ENCODE data around the gene DDX50. TPM values are rescaled to one million over a fixed set of nuclear protein-coding genes. Genes with fewer than 3 reads are reported as not detected.
"Not testable (repeated sequence)": the region's sequence is repeated elsewhere in the genome, so short reads cannot be mapped to it uniquely, and the experiment has no call there.

DDX50 gene
- total RNA-seq, 2 donors from 2014 or later, result 17.5 to 17.9 TPM

DNA sequence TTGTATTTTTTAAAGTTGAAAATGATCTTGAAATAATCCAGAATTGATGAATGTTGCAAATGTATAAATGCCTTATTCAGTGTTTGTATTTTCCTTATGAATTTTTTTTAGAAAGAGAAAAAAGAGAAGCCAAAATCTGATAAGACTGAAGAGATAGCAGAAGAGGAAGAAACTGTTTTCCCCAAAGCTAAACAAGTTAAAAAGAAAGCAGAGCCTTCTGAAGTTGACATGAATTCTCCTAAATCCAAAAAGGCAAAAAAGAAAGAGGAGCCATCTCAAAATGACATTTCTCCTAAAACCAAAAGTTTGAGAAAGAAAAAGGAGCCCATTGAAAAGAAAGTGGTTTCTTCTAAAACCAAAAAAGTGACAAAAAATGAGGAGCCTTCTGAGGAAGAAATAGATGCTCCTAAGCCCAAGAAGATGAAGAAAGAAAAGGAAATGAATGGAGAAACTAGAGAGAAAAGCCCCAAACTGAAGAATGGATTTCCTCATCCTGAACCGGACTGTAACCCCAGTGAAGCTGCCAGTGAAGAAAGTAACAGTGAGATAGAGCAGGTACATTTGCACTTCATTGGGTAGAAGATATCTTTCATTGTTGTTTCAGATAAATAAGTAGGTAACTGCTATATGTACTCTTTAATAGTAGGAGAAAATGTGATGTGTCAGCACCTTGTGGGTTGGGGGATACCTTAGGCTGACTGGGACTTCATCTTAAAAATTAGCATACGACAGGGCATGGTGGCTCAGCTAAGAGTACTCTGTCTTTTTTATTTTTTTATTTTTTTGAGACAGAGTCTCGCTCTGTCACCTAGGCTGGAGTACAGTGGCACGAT is 58.8 kb downstream of the DDX50 start:
- intact Hi-C loops (cut with DNase I, micrococcal nuclease), result no loop called here
- DNase-seq (no peak), ATAC-seq (no peak)

DNA sequence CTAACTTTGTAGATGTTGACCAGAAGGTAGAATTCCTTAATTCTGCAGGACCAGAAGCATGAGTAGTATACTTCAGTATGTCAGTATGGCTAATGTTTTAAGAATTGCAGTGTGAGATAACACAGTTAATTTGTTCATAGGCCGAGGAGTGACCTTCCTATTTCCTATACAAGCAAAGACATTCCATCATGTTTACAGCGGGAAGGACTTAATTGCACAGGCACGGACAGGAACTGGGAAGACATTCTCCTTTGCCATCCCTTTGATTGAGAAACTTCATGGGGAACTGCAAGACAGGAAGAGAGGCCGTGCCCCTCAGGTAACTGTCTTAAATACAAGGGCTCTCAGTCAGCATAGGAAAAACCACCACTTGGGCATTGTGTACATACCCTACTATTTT is 62.0 kb downstream of the DDX50 start:
- intact Hi-C loops (cut with DNase I, micrococcal nuclease), result no loop called here
- ATAC-seq (no peak), DNase-seq (no peak)

DNA sequence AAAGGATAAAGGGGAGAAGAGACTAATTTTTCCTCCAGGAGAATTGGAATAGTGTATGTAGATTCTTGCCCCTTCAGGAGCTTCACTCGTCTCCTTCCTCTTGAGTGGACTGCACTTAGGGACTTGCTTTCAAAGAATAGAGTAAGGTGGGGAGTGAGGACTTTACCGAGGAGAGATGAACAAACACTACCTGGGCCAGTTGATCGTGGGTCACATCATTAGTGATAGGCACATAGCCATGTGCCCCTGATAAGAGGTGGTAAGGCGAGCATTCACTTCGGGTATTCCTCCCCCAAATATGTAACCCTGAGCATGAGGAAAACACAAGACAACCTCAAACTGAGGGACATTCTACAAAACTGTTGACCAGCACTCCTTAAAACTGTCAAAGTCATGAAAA is 72.9 kb downstream of the DDX50 start:
- DNase-seq (no peak), ATAC-seq (no peak)
- intact Hi-C loops (cut with DNase I, micrococcal nuclease), result no loop called here

DNA sequence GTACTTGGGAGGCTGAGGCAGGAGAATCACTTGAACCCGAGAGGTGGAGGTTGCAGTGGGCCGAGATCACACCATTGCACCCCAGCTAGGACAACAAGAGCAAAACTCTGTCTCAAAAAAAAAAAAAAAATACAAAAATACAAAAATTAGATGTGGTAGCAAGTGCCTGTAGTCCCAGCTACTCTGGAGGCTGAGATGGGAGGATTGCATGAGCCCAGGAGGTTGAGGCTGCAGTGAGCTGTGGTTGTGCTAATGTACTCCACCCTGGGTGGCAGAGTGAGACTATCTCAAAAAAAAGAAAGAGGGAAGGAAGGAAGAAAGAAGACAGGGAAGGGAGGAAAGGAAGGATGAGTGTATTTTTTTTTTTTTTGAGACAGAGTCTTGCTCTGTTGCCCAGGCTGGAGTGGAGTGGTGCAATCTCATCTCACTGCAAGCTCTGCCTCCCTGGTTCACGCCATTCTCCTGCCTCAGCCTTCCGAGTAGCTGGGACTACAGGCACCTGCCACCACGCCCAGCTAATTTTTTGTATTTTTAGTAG is 74.9 kb downstream of the DDX50 start:
- intact Hi-C loops (cut with DNase I, micrococcal nuclease); DNase-seq; ATAC-seq: not testable (repeated sequence)

DNA sequence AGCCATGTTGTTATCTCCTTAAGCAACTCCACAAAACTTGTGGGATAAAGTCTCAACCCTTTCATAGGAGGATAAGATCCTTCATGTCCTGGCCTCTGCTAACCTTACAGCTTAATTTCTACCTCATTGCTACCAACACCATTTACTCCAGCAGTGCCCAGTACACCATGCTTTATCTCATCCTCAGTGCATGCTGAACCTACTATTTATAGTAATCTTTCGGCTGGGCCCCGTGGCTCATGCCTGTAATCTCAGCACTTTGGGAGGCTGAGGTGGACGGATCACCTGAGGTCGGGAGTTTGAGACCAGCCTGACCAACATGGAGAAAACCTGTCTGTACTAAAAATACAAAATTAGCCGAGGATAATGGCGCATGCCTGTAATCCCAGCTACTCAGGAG is 78.6 kb downstream of the DDX50 start:
- DNase-seq, ATAC-seq: not testable (repeated sequence)

DNA sequence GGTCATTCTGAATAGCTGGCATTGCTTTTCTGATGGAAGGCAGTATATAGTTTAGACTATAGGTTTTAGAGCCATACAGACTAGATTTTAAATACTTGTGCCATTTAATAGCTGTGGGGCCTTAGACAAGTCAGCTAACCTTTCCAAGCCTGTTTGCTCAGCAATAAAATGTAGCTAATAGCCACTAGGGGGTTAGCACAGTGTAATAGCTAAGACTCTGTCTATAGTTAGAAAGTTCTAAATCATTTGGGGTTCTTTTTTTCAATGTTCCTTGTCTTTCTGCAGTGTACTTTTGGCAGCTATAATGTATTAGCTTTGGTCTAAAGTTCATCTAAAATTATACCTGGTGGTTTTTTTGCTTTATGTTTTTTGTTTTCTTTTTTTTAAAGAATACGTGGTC is 80.0 kb downstream of the DDX50 start:
- intact Hi-C loops (cut with DNase I, micrococcal nuclease), result no loop called here
- no peak for ATAC-seq
- no peak for DNase-seq

More for the DNA sequence above, 78.6 kb downstream of the DDX50 start:
- intact Hi-C loops (cut with DNase I, micrococcal nuclease), result not testable (repeated sequence)

DNA sequence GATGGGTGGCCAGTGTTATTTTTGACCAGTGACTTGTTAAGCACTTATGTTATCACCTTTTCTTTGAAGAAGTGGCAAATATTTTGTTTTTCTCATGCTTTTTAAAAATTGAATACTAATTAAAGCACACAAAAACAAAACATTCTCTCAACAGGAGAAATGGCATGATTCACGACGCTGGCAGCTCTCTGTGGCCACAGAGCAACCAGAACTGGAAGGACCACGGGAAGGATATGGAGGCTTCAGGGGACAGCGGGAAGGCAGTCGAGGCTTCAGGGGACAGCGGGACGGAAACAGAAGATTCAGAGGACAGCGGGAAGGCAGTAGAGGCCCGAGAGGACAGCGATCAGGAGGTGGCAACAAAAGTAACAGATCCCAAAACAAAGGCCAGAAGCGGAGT is 81.3 kb downstream of the DDX50 start:
- ATAC-seq (no peak), DNase-seq (no peak)
- intact Hi-C loops (cut with DNase I, micrococcal nuclease), result no loop called here

DNA sequence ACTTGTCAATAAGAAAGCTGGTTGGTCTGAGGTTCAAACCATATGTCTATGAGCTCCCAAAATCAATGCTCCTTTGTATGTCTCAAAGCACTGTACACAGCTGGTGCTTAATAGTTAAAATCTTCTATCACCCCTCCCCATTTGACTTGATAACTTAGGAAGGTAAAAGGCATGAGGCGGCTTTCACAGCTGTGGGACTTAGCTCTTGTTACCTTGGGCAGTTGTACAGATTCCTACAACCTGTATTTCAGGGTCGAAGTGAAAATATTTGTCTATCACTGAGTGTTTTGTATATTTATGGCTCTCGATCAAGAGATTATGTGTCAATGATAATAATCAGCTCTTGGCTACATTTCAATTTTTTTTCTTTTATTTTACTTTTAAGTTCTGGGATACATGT is 86.5 kb downstream of the DDX50 start:
- intact Hi-C loops (cut with DNase I, micrococcal nuclease), result no loop called here
- ATAC-seq, result no peak
- no peak for DNase-seq

DNA sequence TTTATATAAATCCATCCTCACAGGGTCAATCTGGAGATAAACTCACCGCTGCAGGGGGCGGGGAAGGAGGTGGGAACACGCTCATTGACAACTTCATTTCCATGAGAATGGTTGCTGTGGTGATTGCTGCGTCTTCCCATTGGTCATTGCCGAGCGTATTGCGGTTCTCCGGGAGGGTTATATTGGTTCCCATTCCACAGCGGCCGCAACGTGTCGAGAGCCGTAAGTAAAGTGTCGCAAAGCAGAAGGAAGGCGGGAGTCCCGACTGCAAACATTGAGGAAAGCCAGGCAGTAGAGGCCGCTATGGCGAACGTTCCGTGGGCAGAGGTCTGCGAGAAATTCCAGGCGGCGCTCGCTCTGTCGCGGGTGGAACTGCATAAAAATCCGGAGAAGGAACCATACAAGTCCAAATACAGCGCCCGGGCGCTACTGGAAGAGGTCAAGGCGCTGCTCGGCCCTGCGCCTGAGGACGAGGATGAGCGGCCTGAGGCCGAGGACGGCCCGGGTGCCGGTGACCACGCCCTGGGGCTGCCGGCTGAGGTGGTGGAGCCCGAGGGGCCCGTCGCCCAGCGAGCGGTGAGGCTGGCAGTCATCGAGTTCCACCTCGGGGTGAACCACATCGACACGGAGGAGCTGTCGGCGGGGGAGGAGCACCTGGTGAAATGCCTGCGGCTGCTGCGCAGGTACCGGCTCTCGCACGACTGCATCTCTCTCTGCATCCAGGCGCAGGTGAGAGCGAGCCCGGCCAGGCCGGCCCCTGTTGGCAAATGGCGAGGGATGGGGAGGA is 87.6 kb downstream of the DDX50 start, which contains the start of gene KIFBP:
Gene KIFBP, plus strand, starts transcription at position 274 of the 787 bp plus-strand sequence. Its CDS starts 30 bp downstream, at position 304.
- ATAC-seq (peak; percentile 96), DNase-seq (peak; percentile 93 to 96)
- intact Hi-C loops (cut with DNase I, micrococcal nuclease), result no loop called here

DNA sequence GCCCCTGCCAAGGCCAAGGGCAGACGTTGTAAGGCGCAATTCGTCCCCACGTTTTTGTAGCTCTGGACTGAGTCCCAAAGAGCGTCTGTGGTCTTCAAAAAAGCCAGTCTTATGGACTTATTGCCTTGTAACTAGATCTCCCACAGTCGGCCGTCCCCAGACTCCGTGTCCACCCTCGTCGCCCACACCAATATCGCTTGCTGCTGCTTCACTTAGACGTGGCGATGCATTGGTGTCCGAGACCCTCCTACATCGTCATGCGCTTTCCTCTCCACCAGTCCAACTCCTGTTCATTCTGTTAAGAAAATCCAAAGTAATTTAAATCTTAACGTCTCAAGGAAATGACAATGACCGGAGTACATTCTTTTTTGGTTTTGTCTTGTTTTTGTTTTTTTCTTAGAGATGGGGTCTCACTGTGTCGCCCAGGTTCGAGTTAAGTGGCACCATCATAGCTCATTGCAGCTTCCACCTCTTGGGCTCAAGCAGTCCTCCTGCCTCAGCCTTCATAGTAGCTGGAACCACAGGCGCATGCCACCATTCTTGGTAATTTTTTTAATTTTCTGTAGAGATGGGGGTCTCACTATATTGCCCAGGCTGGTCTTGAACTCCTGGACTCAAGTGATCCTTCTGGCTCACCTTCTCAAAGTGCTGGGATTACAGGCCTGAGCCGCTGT is 88.3 kb downstream of the DDX50 start:
- DNase-seq (no peak), ATAC-seq (no peak)
- intact Hi-C loops (cut with DNase I, micrococcal nuclease), result no loop called here

DNA sequence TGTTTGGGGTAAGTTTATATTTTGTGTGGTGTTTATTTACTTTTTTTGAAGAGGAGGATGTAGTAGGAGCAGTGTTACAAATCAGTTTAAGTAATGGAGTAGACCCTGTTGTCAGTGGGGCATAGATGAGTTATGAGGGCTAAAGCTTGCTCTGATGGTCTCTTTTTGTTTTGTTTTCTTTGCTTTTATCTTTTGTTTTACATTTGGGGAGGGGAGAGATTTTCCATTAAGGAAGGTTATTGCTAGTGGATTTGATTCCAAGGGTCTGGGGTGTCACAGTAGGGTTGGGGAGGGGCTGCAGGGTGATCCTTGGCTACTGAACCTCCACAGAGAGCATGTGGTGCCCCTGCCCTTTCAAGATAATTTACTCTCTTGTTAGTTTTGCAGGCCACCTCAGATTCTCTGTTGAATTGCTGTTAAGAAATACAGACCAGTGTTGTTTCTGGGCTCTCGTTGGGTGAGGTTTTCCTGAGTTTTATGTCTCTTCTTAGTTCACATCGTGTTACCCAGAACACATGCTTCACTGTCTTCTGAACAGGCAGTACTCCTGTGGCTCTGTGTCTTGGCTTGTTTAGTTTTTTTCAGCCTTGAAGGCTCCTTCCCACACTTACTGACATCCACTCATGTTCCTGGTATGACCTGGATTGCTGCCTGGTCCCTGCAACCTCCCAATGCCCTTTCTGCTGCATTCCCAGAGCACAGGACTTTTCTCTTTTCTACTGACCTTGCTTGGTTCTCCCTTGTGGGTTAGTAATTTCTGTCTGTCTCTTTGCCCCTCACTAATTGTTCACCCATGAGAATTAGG is 91.7 kb downstream of the DDX50 start:
- ATAC-seq, result no peak
- intact Hi-C loops (cut with DNase I, micrococcal nuclease), result no loop called here
- peak in 1 of 2 donors; percentile 26 for DNase-seq

Other genes with a start within 250 kb of the DDX50 start
- gene CCAR1, start 180.1 kb upstream of the DDX50 start, total RNA-seq, result 10 to 100 TPM; 39.0 to 62.8 TPM
- 1 to 10 TPM; 1.4 to 3.4 TPM for gene STOX1, start 73.8 kb upstream of the DDX50 start, total RNA-seq
- 10 to 100 TPM; 28.7 to 44.6 TPM for gene DDX21, start 54.9 kb downstream of the DDX50 start, total RNA-seq
- gene KIFBP, start 87.5 kb downstream of the DDX50 start, total RNA-seq, result 10 to 100 TPM; 19.2 to 21.2 TPM
- gene SRGN, start 186.8 kb downstream of the DDX50 start, total RNA-seq, result 10 to 100 TPM; 19.5 to 38.0 TPM
- gene VPS26A, start 222.9 kb downstream of the DDX50 start, total RNA-seq, result 10 to 100 TPM; 58.3 to 67.6 TPM

Data from left colon (tissue), 2 donors.